ENCODE measurements around the gene CASP4.
"Not testable (repeated sequence)": the region's sequence is repeated elsewhere in the genome, so short reads cannot be mapped to it uniquely, and the experiment has no call there.

The CASP4 gene

GRCh38 chr11:104968355-104968855 lies at the start of gene CASP4:
TSS of gene CASP4 (minus strand) at chr11:104968574. CDS start at chr11:104968525, 49 bp downstream.
- TF ChIP-seq ZNF274 (IDR thresholded peaks at IDR 0.05; ENCODE audit: low read depth, low read length) = no peak
- peak within 1 kb of the TSS; percentile 66 for H3K4me3 ChIP-seq (ENCODE audit: low read length)

- H3K4me3 ChIP-seq (ENCODE audit: low read length) = no peak overlapping the region
- TF ChIP-seq ZNF274 (IDR thresholded peaks at IDR 0.05; ENCODE audit: low read depth, low read length) = no peak
Measured at GRCh38 chr11:105007463-105007862, 39.1 kb upstream of the CASP4 start.

- TF ChIP-seq ZNF274 (IDR thresholded peaks at IDR 0.05; ENCODE audit: low read depth, low read length) = no peak
- no peak overlapping the region for H3K4me3 ChIP-seq (ENCODE audit: low read length)
Measured at GRCh38 chr11:105005451-105005845, 37.1 kb upstream of the CASP4 start.

GRCh38 chr11:105004021-105004420 lies 35.6 kb upstream of the CASP4 start:
- TF ChIP-seq ZNF274 (IDR thresholded peaks at IDR 0.05; ENCODE audit: low read depth, low read length) = no peak
- H3K4me3 ChIP-seq (ENCODE audit: low read length) = no peak overlapping the region

GRCh38 chr11:105003151-105003550 lies 34.8 kb upstream of the CASP4 start:
- no peak overlapping the region for H3K4me3 ChIP-seq (ENCODE audit: low read length)
- TF ChIP-seq ZNF274 (IDR thresholded peaks at IDR 0.05; ENCODE audit: low read depth, low read length) = no peak

GRCh38 chr11:105000797-105001196 lies 32.4 kb upstream of the CASP4 start:
- TF ChIP-seq ZNF274 (IDR thresholded peaks at IDR 0.05; ENCODE audit: low read depth, low read length) = no peak
- H3K4me3 ChIP-seq (ENCODE audit: low read length) = no peak overlapping the region

- H3K4me3 ChIP-seq (ENCODE audit: low read length) = no peak overlapping the region
- TF ChIP-seq ZNF274 (IDR thresholded peaks at IDR 0.05; ENCODE audit: low read depth, low read length) = no peak
Measured at GRCh38 chr11:105000167-105000566, 31.8 kb upstream of the CASP4 start.

GRCh38 chr11:104999721-105000120 lies 31.3 kb upstream of the CASP4 start:
- no peak for TF ChIP-seq ZNF274 (IDR thresholded peaks at IDR 0.05; ENCODE audit: low read depth, low read length)
- H3K4me3 ChIP-seq (ENCODE audit: low read length) = no peak overlapping the region

GRCh38 chr11:104997288-104997687 lies 28.9 kb upstream of the CASP4 start:
- no peak overlapping the region for H3K4me3 ChIP-seq (ENCODE audit: low read length)
- no peak for TF ChIP-seq ZNF274 (IDR thresholded peaks at IDR 0.05; ENCODE audit: low read depth, low read length)

- H3K4me3 ChIP-seq (ENCODE audit: low read length) = no peak overlapping the region
- TF ChIP-seq ZNF274 (IDR thresholded peaks at IDR 0.05; ENCODE audit: low read depth, low read length) = no peak
Measured at GRCh38 chr11:104995001-104995408, 26.6 kb upstream of the CASP4 start.

GRCh38 chr11:104992781-104993180 lies 24.4 kb upstream of the CASP4 start:
- H3K4me3 ChIP-seq (ENCODE audit: low read length) = no peak overlapping the region
- no peak for TF ChIP-seq ZNF274 (IDR thresholded peaks at IDR 0.05; ENCODE audit: low read depth, low read length)

GRCh38 chr11:104991994-104992393 lies 23.6 kb upstream of the CASP4 start:
- TF ChIP-seq ZNF274 (IDR thresholded peaks at IDR 0.05; ENCODE audit: low read depth, low read length) = no peak
- no peak overlapping the region for H3K4me3 ChIP-seq (ENCODE audit: low read length)

- H3K4me3 ChIP-seq (ENCODE audit: low read length) = no peak overlapping the region
- no peak for TF ChIP-seq ZNF274 (IDR thresholded peaks at IDR 0.05; ENCODE audit: low read depth, low read length)
Measured at GRCh38 chr11:104984808-104985207, 16.4 kb upstream of the CASP4 start.

GRCh38 chr11:104979839-104980238 lies 11.5 kb upstream of the CASP4 start:
- no peak for TF ChIP-seq ZNF274 (IDR thresholded peaks at IDR 0.05; ENCODE audit: low read depth, low read length)
- no peak overlapping the region for H3K4me3 ChIP-seq (ENCODE audit: low read length)

- no peak overlapping the region for H3K4me3 ChIP-seq (ENCODE audit: low read length)
- TF ChIP-seq ZNF274 (IDR thresholded peaks at IDR 0.05; ENCODE audit: low read depth, low read length) = no peak
Measured at GRCh38 chr11:104973616-104974015, 5.2 kb upstream of the CASP4 start.

- H3K4me3 ChIP-seq (ENCODE audit: low read length) = not testable (repeated sequence)
Measured at GRCh38 chr11:104972924-104973323, 4.5 kb upstream of the CASP4 start.

All from GM08714 (cell line).